ENCODE measurements around the gene TPGS2.
"Not testable (repeated sequence)": the region's sequence is repeated elsewhere in the genome, so short reads cannot be mapped to it uniquely, and the experiment has no call there.

Gene TPGS2, protein sequence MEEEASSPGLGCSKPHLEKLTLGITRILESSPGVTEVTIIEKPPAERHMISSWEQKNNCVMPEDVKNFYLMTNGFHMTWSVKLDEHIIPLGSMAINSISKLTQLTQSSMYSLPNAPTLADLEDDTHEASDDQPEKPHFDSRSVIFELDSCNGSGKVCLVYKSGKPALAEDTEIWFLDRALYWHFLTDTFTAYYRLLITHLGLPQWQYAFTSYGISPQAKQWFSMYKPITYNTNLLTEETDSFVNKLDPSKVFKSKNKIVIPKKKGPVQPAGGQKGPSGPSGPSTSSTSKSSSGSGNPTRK

DNA sequence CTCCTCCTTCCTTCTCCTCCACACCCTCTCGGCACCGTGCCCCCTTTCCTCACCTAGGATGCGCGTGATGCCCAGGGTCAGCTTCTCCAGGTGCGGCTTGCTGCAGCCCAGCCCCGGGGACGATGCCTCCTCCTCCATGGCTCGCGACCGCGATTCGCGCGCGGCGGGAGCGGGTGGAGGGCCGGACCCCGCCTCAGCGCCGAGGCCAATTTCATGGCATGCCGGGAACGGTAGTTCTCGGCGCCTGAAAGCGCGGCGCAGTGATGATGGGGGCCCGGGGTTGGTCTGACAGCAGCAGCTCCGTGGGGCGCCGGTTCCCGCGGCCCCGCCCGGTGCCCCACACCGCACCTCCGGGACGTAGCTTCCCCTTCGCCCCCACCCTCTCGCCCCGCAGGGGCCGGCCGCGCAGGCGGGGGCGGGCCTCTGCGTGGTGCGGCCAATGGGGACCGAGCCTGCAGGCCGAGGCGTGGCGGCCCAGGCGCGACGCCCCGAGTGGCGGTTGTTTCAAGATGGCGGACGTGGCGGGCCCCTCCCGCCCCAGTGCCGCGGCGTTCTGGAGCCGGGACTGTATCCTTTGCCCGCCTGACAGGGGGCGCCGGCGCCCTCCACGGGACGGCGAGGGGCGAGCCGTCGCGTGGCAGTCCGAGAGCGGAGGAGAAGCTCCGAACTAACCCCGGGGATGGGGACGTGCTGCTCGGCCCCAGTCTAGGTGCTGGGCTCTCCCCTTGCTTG lies at the start of gene TPGS2, which contains the start of gene KIAA1328:
TPGS2 (minus strand) TSS at position 373 of the 732 bp plus-strand sequence; CDS start at position 138, 235 bp downstream.
KIAA1328 (plus strand) TSS at position 498 of the 732 bp plus-strand sequence; CDS start at position 510, 12 bp downstream.
- peak; percentile 70 for DNase-seq (ENCODE audit: low read depth)

DNA sequence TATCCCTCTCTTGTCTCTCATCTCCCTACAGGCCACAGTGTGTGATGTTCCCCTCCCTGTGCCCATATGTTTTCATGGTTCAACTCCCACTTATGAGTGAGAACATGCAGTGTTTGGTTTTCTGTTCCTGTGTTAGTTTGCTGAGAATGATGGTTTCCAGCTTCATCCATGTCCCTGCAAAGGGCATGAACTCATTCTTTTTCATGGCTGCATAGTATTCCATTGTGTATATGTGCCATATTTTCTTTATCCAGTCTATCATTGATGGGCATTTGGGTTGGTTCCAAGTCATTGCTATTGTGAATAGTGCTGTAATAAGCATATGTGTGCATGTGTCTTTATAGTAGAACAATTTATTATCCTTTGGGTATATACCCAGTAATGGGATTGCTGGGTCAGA lies 45.0 kb upstream of the TPGS2 start:
- not testable (repeated sequence) for DNase-seq (ENCODE audit: low read depth)

DNA sequence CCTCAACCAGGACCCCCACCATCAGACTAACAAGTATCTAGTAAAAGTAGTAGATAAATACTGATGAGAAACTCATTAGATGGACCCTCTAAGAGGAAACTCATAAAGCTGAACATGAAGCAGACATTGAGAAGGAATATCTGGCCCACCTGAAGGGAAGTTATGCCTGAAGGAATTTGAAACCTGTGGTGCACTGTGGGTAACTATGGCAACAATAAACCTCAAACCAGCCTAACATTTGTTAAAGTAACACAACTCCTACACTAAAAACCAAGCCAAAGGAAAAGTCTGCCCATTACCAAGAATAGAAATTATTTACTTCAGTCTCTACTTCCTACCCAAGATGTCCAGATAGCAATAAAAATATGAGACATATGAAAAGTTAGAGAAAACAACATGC lies 43.5 kb upstream of the TPGS2 start:
- no peak for DNase-seq (ENCODE audit: low read depth)

DNA sequence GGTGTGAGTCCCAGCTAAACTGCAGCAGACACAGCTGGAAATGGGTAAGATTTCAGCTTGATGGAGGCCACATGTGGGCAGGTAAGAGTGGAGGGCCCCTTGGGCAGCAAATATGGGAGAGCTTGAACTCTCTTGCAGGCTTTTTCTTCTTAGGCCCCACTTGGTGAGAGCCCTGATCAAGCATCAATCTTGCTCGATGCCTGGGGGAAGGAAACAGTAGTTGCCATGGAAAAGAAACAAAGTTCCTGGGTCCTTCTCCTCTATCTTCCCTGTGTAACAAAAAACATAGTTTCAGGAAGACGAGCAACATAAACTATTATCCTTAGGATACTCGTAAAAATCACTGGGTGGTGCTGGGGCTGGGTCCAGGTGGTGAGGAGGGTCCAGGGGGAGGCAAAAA lies 43.0 kb upstream of the TPGS2 start:
- DNase-seq (ENCODE audit: low read depth) = no peak

DNA sequence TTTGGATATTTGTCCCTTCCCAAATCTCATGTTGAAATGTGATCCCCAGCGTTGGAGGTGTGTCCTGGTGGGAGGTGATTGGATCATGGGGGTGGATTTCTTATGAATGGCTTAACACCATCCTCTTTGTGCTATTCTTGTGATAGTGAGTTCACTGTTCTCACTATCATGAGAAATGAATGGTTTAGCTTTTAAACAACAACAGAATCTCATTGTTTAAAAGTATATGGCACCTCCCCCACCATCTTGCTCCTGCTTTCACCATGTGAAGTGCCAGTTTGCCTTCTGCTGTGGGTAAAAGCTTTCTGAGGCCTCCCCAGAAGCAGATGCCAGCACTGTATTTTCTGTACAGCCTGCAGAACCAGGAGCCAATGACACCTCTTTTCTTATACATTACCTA lies 38.3 kb upstream of the TPGS2 start:
- no peak for DNase-seq (ENCODE audit: low read depth)

DNA sequence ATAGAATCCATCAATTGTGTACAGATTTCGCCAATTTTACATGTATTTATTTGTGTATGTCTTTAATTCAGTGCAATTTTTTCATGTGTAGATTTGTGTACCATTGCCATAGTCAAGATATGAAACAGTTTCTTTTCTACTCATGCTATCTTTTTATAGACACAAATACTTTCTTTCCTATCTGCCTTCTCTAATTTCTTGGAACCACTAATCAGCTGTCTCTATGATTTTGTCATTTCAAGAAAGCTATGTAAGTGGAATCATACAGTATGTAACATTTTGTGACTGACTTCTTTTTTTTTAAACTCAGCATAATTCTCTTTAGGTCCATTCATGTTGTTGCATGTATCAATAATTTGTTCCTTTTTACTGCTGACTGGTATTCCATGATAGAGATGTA lies 33.4 kb upstream of the TPGS2 start:
- DNase-seq (ENCODE audit: low read depth) = no peak

DNA sequence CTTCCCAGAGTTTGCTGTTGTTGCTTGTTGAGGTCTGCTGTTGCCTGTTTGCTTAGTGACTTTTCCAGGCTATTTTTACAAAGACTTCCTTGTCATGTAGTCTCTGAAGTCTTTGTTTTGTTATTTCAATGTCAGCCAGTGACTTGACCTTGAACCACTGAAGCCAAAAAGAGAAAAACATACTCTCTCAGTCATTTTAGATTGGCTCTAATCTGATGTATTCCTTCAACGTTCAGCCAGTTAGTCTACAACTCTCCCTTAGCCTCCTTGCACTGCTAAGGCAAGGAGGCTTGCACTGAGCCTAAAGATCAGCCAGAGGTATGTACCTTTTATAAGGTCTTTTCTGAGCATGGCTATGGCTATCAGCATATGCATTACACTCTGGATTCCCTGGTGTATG lies 28.0 kb upstream of the TPGS2 start:
- DNase-seq (ENCODE audit: low read depth) = no peak

DNA sequence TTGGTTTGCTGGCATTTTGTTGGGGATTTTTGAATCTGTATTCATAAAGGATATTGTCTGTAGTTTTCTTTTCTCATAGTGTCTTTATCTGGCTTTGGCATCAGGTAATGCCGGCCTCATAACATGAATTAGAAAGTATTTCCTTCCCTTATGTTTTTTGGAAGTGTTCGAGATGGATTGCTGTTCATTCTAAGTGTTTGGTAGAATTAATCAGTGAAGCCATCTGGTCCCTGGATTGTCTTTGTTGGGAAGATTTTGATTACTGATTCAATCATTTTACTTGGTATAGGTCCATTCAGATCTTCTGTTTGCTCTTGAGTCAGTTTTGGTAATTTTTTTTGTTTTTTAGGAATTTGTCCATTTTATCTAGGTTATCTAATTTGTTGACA lies 22.4 kb upstream of the TPGS2 start:
- no peak for DNase-seq (ENCODE audit: low read depth)

DNA sequence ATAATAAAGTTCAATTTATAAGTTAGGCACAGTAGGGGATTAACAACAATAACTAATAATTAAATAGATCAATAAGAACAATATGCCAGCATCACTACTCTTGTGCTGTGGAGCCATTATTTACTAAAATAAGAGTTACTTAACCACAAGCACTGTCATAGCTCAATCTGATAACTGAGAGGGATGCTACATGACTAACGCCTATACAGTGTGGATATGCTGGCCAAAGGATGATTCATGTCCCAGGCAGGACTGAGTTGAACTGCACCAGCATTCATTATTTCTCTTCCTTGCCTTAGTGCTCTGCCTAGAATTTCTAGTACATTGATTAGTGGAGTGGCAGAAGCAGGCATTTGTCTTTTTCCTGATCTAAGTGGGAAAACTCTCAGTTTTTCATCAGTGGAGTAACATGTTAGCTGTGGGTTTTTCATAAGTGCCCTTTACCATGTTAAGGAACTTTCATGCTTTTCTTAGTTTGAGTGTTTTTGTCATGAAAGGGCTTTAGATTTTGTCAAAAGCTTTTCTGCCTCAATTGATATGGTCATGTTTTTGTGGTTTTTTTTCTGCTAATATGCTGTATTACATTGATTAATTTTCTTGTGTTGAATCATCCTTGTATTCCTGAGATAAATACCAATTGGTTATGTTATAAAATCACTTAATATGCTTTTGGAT lies 21.9 kb upstream of the TPGS2 start:
- DNase-seq (ENCODE audit: low read depth) = peak; percentile 80

DNA sequence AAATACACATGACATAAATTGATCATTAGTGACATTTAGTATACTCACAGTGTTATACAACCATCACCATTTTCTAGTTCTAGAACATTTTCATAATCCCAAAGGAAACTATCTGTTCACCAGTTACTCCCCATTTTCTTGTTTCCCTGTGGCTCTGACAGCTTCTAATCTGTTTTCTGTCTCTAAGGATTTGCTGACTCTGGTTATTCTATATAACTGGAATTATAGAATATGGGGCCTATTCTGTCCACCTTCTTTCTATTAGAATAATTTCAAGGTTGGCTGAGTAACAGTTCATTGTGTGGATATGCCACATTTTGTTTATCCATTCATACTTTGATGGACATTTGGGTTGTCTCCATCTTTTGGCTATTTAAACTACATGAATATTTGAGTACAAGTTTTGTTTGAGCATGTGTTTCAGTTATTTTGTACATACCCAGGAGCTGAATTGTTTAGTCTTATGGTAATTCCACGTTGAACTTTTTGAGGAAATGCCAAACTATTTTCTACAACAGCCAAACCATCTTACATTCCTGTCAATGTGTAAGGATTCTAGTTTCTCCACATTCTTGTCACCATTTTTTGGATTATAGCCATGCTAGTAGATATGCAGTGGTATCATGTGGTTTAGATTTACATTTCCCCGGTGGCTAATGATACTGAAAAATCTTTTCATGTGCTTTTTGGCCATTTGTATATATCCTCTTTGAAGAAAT lies 20.6 kb upstream of the TPGS2 start:
- peak; percentile 16 for DNase-seq (ENCODE audit: low read depth)

DNA sequence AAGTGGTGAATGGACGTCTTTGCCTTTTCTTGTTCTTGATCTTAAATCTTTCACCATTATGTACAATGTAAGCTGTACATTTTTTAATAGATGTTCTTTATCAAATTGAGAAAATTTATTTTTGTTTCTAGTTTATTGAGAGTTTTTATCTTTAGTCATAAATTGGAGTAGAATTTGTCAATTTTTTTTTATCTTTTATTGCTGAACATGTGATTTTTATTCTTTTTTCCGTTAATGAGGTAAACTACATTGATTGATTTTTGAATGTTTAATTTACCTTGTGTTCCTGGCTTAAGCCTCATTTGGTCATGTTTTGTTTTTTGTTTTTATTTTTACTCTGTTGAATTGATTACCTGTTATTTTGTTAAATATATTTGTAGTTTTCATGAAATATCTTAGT lies 19.8 kb upstream of the TPGS2 start:
- no peak for DNase-seq (ENCODE audit: low read depth)

DNA sequence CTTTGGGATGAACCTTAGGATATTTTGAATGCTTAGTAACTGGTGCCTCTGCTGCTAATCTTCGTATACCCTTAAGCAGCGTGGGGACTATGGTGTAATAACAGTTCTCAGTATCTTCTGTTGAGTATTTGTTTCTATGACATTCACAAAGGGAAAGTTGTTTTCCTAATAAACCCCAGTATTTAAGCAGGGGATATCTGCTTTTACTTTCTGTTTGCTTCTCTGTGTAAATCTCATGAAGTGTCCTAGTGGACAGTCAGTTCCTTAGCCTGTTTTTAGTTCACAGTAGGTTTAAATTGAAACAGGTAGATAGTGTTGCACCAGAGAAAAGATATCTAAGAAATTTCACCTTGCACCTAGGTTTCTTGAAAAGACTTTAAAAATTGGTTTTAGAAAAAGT lies 15.0 kb upstream of the TPGS2 start:
- no peak for DNase-seq (ENCODE audit: low read depth)

DNA sequence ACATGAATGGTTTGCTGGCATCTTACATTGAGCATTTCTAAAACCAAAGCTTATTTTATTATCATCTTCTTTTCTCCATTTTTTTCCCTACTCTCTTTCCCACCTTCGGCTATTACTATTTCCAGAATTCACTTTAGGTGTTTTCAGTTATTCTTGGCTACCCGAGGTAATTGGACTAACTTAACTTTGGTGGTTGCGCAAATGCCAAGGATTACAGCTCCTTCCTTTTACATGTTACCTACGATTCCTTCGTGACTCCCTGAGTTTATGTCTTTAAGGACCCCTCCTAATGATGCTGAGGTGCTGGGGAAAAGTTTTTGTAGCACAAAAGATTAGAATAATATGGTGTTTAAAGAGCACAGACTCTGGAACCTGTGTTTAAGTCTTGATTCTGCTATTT lies 14.4 kb upstream of the TPGS2 start:
- no peak for DNase-seq (ENCODE audit: low read depth)

DNA sequence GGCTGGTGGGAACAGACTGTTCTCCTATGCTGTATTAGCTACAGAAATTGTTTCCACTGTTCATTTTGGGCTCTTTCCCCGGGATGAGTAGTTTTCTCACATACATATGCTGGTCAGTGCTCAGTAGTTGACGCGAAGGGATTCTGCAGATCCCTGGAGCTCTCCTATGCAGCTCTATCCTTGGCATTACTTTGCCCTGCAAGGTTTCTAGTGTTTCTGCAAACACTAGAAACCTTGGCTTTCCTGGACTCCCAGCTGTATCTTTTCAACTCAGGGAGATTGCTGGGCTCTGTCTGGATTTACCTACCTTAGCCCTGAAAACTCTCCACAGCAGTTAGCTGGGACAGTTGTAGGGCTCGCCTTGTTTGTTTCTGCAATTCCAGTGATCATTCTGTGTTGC lies 11.0 kb upstream of the TPGS2 start:
- DNase-seq (ENCODE audit: low read depth) = no peak

DNA sequence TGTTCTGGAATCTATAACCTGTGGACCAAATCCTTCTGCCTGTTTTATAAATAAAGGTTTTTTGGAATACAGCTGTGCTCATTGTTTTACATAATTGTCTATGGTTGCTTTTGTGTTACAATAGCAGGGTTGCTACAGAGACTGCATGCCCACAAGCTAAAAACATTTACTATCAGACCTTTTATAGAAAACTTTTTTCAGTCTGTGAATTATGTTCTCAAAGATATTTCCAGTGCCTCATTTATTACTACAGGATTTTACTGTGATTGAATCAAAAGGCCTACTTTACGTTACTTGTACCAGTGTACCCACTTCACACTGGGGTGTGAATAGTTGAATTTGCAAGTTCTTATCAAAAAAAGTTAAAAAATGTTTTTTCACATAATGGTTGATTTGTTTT lies 7.1 kb upstream of the TPGS2 start:
- DNase-seq (ENCODE audit: low read depth) = no peak

DNA sequence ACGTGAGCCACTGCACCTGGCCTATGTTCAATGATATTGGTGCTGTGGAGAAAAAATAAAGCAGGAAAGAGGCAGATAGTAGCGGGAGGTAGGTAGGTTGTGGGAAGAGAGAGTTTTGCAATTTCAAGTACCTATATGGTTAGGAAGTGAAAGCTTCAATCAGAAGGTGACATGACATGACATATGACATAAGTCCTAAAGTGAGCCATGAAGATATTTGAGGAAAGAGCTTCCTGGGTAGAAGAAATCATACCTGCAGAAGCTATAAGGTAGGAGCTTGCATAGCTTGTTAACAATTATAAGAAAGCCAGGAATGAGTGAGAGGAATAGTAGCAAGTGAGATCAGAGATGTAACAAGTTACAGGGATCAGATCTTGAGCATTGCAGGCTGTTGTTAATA lies 4.3 kb upstream of the TPGS2 start:
- DNase-seq (ENCODE audit: low read depth) = no peak

DNA sequence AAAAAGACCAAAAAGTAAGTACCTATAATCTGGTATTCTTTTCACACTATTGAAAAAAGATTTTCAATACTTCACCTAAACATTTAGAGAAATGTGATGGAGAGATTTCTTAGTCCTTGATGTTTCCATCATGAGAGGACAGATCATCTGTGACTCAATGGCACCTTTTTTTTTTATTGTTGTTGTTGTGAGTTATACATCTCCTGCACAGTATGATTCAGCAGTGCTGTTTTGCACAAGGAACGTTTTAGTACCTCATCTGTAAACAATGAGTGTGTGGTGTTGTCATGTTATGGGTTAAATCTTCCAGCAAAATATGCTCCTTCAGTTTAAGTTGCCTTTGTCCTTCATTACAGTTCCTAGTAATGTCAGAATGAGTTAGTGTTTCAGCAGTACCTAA lies 2.3 kb upstream of the TPGS2 start:
- DNase-seq (ENCODE audit: low read depth) = no peak

DNA sequence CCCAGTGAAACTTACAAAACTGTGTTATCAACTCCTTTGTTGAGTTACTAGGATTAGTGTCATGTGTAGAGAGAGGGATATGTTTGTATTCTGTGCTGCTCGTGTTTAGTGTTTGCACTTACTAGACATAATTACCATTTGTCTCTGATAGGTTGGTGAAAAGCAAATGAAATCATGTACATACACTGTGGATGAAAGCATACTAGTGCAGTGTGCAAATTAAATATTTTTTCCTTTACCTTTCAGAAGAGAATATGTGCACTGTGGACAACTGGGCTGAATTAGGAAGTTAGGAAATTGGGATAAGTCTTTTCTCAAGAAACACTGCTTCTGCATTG lies 1.3 kb upstream of the TPGS2 start:
- no peak for DNase-seq (ENCODE audit: low read depth)

DNA sequence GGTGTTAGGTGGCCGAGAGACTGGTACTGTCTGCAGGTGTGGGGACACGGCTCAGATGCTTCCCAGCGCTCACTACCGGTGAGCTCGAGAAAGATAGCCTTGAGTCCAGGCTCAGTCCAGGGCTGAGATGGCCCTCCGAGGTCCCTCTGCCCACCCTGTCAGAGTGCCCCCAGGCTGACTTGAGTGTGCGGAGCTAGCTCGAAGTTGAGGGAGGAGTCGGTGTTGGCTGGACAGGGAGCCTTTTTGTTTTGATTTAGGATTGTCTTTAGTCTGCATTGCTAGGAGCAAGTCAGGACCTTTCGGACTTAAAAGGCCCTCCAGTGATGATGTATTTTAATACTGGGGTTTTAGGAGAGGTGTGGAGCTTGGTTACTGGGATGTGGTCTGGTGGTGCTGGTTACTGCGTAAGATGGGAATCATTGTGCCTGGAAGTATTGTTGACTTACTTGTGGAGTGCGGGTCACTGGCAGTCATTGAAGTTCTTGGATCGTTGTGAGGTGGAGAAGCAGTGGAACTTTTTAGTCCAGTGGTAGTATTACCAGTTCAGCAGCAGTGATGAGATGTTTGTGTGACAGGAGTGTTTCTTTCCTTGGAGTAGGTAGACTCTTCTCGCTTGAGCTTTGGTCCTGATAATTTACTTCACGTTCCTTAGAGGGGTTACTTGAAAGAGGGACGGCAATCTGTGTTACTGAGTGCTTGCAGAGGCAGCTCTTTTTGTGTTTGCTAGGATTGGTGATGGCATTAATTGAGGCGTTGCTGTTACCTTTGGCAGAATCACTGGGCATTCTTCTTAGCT lies 758 bp upstream of the TPGS2 start:
- DNase-seq (ENCODE audit: low read depth) = no peak

DNA sequence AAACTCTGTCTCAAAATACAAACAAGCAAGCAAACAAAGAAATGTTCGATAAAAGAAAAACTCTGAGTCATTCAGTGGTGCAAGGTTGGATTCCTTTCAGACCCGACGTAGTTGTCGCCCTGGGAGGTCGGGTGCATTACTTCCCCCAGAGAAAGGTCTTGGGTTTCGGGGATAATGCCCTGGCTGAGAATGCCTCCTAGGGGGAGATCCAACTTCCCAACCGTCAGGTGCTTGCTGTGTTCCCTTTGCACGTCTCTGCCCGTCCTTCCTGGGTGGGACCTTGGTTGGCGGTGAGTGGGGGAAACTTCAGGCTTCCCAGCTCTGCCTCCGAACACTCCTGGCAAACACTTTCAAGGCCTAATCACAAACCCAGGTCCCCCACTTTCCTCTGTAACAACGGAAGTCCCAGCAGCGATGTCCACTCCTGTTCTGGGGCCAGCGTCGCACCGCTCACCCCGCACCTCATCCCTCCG lies 609 bp downstream of the TPGS2 start:
- no peak for DNase-seq (ENCODE audit: low read depth)

DNA sequence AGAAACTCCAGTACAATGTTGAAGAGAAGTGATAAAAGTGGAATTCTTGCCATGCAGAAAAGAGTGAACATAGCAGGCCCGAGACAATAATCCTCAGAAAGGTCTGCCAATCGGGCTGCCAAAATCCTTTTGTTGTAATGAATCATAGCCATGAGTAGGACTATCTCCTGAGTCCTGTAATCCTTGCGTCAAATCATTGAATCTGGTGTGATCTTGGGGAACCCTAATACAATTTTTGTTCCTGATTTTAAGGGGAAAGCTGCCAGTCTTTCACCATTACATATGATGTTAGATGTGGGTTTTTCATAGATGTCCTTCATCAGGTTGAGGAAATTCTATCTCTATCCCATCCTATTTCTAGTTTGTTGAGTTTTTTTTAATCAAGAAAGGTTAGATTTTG lies 2.2 kb downstream of the TPGS2 start:
- no peak for DNase-seq (ENCODE audit: low read depth)

DNA sequence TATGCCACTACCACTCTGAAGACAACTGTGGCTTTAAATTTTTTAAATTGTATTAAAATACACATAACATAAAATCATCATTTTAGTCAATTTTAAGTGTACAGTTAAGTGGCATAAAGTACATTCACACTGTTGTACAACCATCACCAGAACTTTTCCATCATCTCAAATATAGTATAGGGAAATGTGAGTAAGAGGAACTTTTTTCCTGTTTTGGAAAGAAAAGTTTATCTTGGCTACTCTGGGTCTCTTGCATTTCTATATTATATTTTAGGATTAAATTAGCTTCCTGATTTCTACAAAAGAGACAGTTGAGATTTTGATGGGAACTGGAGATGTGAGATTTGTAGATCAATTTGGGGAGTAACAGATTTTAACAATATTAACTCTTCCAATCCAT lies 3.3 kb downstream of the TPGS2 start:
- no peak for DNase-seq (ENCODE audit: low read depth)
